SK-N-SH (cell line): Measurements from ENCODE around the gene CAP2.

Experiments
- CTCF ChIP-seq: fragments of 200-600 bp; sonication (generic); IDR thresholded peaks from 2 replicates; pipeline ENCODE4 v1.6.1; 2017; ENCODE audit warnings: antibody characterized with exemption, mild to moderate bottlenecking, moderate library complexity
- REST ChIP-seq: IDR thresholded peaks from 2 replicates; pipeline ENCODE4 v1.6.1; 2012; ENCODE audit warnings: mild to moderate bottlenecking, low read depth, low read length, moderate library complexity

DNA sequence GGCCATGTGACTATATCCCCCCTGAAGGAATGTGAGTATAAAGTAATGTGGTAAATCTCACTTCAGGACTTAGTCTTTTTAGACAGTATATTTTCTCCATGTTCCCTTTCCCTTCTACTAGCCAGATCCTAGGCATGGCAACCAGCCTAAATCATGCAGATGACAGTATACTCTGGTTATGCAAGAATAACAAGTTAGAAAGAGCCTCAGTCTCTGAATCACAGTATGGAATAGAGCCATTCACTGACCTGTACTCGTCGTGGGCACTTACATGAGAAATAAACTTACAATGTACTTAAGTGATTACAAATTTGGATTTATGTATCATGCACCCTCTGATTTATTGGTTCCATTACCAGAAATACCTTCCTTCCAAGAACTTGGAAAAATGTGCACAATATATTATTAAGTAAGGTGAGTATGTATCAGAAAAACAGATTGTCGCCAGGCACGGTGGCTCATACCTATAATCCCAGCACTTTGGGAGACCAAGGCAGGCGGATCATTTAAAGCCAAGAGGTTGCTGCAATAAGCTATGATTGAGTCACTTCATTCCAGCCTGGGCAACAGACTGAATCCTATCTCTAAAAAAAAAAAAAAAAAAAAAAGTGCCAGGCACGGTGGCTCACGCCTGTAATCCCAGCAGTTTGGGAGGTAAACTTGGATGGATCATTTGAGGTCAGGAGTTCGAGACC is 181.6 kb downstream of the CAP2 start:
- TF ChIP-seq REST (no peak), CTCF (no peak)
